Measurements from ENCODE around the gene GFER. TPM values are rescaled to one million over a fixed set of nuclear protein-coding genes. Genes with fewer than 3 reads are reported as not detected.

Gene GFER
- total and polyA plus RNA-seq, 11 donors: 18.0 to 51.1 (median 23.8) TPM

DNA sequence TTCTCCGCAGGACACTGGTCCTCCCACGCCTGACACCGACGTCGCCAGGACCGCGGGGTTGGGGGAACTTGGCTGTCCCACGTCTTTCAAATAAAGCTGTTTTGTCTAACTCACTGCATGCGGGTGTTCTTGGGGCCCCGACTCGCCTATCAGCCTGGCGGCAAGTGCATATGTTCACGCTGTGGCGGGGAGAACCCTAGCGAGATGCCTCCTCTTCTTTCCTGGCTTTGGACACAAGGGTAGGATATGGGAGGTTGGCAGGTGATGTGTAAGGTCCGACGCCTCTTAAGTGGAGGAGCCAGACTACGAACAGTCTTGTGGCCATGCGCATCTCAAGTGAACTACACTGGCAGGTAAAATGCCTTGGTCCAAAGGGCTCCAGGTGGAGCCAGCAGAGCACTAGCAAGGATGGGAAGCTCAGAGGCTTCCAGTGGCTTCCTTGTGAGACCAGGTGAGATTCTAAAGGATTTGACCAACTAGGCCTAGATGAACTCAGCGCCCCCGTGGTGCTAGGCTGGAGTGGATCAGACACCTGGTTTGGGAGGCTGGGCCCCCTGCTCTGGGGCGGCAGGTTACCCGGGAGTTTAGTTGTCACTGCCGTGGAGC, 18.5 kb upstream of the GFER start:
- no peaks in the 10 kb centered on the region for H3K9me3 ChIP-seq
- H3K4me1 ChIP-seq: peaks cover 2 to 42% (median 26%) of the 10 kb centered on the region in 12 donors
- peaks cover 0 to 33% (median 31%) of the 10 kb centered on the region in 9 donors for H3K36me3 ChIP-seq
- no peak for ATAC-seq
- H3K27ac ChIP-seq: peak overlapping the region; percentile 85 to 99 (median 97)
- DNase-seq: no peak
- intact Hi-C loops (cut with DNase I): no loop called here
- H3K4me3 ChIP-seq: peak overlapping the region; percentile 65 to 100 (median 87)
- WGBS, 4 donors: 23 to 30% (median 24%) methylated on average over 20 to 24 of the region's 24 CpGs
- H3K27me3 ChIP-seq: no peaks in the 10 kb centered on the region
- no peak for TF ChIP-seq POLR2A (IDR thresholded peaks at IDR 0.05)
- TF ChIP-seq, protein P1, sequence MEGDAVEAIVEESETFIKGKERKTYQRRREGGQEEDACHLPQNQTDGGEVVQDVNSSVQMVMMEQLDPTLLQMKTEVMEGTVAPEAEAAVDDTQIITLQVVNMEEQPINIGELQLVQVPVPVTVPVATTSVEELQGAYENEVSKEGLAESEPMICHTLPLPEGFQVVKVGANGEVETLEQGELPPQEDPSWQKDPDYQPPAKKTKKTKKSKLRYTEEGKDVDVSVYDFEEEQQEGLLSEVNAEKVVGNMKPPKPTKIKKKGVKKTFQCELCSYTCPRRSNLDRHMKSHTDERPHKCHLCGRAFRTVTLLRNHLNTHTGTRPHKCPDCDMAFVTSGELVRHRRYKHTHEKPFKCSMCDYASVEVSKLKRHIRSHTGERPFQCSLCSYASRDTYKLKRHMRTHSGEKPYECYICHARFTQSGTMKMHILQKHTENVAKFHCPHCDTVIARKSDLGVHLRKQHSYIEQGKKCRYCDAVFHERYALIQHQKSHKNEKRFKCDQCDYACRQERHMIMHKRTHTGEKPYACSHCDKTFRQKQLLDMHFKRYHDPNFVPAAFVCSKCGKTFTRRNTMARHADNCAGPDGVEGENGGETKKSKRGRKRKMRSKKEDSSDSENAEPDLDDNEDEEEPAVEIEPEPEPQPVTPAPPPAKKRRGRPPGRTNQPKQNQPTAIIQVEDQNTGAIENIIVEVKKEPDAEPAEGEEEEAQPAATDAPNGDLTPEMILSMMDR (IDR thresholded peaks at IDR 0.05): no peak

DNA sequence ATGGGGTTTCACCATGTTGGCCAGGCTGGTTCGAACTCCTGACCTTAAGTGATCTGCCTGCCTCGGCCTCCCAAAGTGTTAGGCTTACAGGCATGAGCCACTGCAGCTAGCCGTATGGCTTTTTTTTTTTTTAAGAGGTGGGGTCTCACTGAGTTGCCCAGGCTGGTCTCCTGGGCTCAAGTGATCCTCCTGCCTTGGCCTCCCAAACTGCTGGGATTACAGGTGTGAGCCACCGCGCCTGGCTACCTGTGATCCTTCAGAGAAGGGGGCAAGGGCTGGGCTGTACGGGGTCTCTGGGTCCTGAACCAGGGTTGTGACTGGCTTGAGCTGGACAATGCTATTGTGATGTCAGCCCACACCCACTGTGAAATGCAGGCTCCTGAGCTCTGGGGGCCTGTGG, 17.5 kb upstream of the GFER start, which contains the start of gene RNF151:
TSS of gene RNF151 (plus strand) at position 397 of the 400 bp plus-strand sequence. CDS start 26 bp downstream, outside the sequence.
- H3K36me3 ChIP-seq: peaks cover 0 to 27% (median 24%) of the 10 kb centered on the region in 9 donors
- H3K9me3 ChIP-seq: no peaks in the 10 kb centered on the region
- H3K4me3 ChIP-seq: peak within 1 kb of the TSS in 11 of 12 donors; percentile 65 to 100 (median 87)
- no peak for DNase-seq
- no peaks in the 10 kb centered on the region for H3K27me3 ChIP-seq
- TF ChIP-seq, protein P1 (IDR thresholded peaks at IDR 0.05): no peak
- no peak for TF ChIP-seq POLR2A (IDR thresholded peaks at IDR 0.05)
- ATAC-seq: no peak
- H3K4me1 ChIP-seq: peaks cover 0 to 40% (median 27%) of the 10 kb centered on the region in 12 donors
- H3K27ac ChIP-seq: peak within 1 kb of the TSS in 5 of 12 donors; percentile 95 to 99 (median 97)
- WGBS, 4 donors: 93 to 96% (median 95%) methylated on average over 5 to 6 of the region's 6 CpGs
- intact Hi-C loops (cut with DNase I): no loop called here

DNA sequence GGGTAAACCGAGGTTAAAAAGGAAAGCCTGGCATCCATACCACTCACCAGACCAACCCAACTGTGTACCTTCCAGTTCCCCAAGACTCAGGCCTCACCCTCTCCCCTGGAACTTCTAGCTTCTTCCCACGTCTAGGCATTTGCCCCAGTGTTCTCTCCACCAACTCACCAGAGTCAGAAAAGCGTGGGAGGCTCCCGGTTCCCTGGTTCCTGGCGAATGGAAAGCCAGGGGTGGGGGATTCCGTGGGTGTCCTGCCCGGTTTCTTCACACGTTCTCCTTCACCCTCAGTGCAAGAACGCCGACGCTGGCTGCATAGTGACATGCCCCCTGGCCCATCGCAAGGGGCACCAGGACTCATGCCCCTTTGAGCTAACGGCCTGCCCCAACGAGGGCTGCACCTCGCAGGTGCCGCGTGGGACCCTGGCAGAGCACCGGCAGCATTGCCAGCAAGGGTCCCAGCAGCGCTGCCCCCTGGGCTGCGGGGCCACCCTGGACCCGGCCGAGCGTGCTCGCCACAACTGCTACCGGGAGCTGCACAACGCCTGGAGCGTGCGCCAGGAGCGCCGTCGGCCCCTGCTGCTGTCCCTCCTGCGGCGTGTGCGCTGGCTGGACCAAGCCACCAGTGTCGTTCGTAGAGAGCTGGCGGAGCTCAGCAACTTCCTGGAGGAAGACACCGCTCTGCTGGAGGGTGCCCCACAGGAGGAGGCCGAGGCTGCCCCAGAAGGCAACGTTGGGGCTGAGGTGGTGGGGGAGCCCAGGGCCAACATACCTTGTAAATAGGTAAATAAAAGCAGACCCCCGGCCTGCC, 15.6 kb upstream of the GFER start:
- Histone ChIP-seq H3K9me3 (no peaks in the 10 kb centered on the region), H3K4me1 (peaks cover 0 to 42% (median 32%) of the 10 kb centered on the region in 12 donors), H3K36me3 (peaks cover 0 to 8% (median 5%) of the 10 kb centered on the region in 9 donors), H3K27me3 (no peaks in the 10 kb centered on the region), H3K4me3 (no peak overlapping the region), H3K27ac (no peak overlapping the region)
- intact Hi-C loops (cut with DNase I): no loop called here
- ATAC-seq (no peak), DNase-seq (no peak)
- 88 to 91% (median 89%) methylated on average over 34 to 41 of the region's 41 CpGs for WGBS, 4 donors
- no peak for TF ChIP-seq POLR2A (IDR thresholded peaks at IDR 0.05)
- TF ChIP-seq, protein P1 (IDR thresholded peaks at IDR 0.05): no peak
